SK-N-SH treated with all-trans-retinoic acid at 6 μM for 48 hours (cell line): ENCODE data around the gene MACF1.

Source experiments
- PPARA ChIP-seq: fragments of 250-450 bp; sonication (Bioruptor Pico); IDR thresholded peaks from 2 replicates; pipeline ENCODE4 v1.5.0; 2020; ENCODE audit warnings: mild to moderate bottlenecking, borderline replicate concordance
- TCF4 ChIP-seq: fragments of 250-450 bp; sonication (Bioruptor Pico); IDR thresholded peaks from 2 replicates; pipeline ENCODE4 v1.8.0; 2021; ENCODE audit warnings: mild to moderate bottlenecking, moderate library complexity, borderline replicate concordance
- ZFP3 ChIP-seq: fragments of 250-450 bp; sonication (Bioruptor Pico); IDR thresholded peaks from 2 replicates; pipeline ENCODE4 v1.5.0; 2020; ENCODE audit warnings: mild to moderate bottlenecking, moderate library complexity
- ZFP30 ChIP-seq: fragments of 450-650 bp; formaldehyde crosslinking; IDR thresholded peaks from 2 replicates; pipeline ENCODE4 v1.5.0; 2022; ENCODE audit warnings: mild to moderate bottlenecking, moderate library complexity

GRCh38 chr1:39277879-39278278 is 73.4 kb downstream of the MACF1 start:
- TF ChIP-seq ZFP30 (CRISPR knock-in tag) (no peak), TCF4 (CRISPR knock-in tag) (no peak), ZFP3 (CRISPR knock-in tag) (no peak), PPARA (no peak)
